ENCODE data around the gene FNIP1. TPM values are rescaled to one million over a fixed set of nuclear protein-coding genes. Genes with fewer than 3 reads are reported as not detected.

Gene FNIP1
- total and polyA plus RNA-seq, 9 of the 15 experiments (the other 6 are each of a cell fraction or from before 2014, with no cell fraction given), result 5.0 to 32.8 (median 18.4) TPM

- TF ChIP-seq PBX2 (CRISPR knock-in tag; IDR thresholded peaks at IDR 0.05; ENCODE audit: low read depth) (no peak), PBX2 (tag; conservative IDR thresholded peaks at IDR 0.05; ENCODE audit: low read depth) (peak; percentile 59; the same call in 1 of the 2 replicates), MEIS2 (IDR thresholded peaks at IDR 0.05; ENCODE audit: partially characterized antibody) (peak; percentile 32), PHF21A (IDR thresholded peaks at IDR 0.05; ENCODE audit: borderline replicate concordance, low read depth) (no peak), THAP12 (CRISPR knock-in tag; IDR thresholded peaks at IDR 0.05) (no peak), BRD9 (IDR thresholded peaks at IDR 0.05; ENCODE audit: low read depth, partially characterized antibody) (no peak), ZNF347 (CRISPR knock-in tag; IDR thresholded peaks at IDR 0.05; ENCODE audit: low read depth) (no peak), FOXK2 (conservative IDR thresholded peaks at IDR 0.05 in 1 of 2, IDR thresholded peaks at IDR 0.05 in 1 of 2; ENCODE audit: low read depth in 2 of 2) (0 out of 4 replicates have a peak, but pooled peaks of 1 of the 2 experiments have one; percentile 21), ZNF140 (CRISPR knock-in tag; IDR thresholded peaks at IDR 0.05) (no peak), ZNF592 (IDR thresholded peaks at IDR 0.05) (peak; percentile 21; the same call in 1 of the 2 replicates), MCM3 (IDR thresholded peaks at IDR 0.05) (no peak), RB1 (IDR thresholded peaks at IDR 0.05; ENCODE audit: low read depth) (no peak), DPF2 (IDR thresholded peaks at IDR 0.05) (0 out of 2 replicates have a peak, but pooled peaks have one; percentile 19), RBFOX2 (IDR thresholded peaks at IDR 0.05; ENCODE audit: low read depth, low read length) (no peak)
These were observed 124.7 kb downstream of the FNIP1 start (continued) for GRCh38 chr5:131671994-131672655.

Measured in K562 (cell line).